Fibroblast of mammary gland (primary cell): ENCODE data around the gene SPPL3.

ENCODE experiments used
- DNase-seq: peaks from one replicate; pipeline ENCODE4 v3.0.0-alpha.2; 2010; ENCODE audit warnings: low read depth
- H3K4me3 ChIP-seq: 2 replicates; pipeline ENCODE4 v1.5.1; 2011; ENCODE audit warnings: low read depth, mild to moderate bottlenecking, low read length, moderate library complexity; ENCODE audit not compliant: control insufficient read depth
- CTCF ChIP-seq: conservative IDR thresholded peaks from 2 replicates; pipeline ENCODE4 v1.5.1; 2011; ENCODE audit warnings: low read depth, low read length, inconsistent platforms; ENCODE audit not compliant: control insufficient read depth, insufficient read depth

Gene SPPL3

DNA sequence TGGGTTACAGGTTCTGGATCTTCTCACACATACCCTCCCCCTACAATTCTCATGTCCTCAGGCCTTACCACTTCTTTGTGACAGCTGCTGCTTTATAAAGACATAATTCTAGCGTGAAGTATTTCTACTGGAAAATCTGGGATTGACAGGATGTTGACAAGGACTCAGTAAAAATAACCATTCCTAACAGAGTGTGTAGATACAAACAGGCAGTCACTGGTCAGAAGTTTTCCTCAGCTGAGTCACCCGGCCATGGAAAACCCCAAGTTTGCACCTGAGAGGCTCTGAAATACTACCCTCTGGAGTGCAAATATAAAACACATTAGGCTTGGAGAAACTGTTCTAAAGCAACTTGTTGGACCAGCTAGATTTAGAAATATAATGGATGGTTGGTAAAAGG lies 54.4 kb downstream of the SPPL3 start:
- peak; percentile 51 for DNase-seq
- TF ChIP-seq CTCF: peak; percentile 1
- no peak overlapping the region for H3K4me3 ChIP-seq

DNA sequence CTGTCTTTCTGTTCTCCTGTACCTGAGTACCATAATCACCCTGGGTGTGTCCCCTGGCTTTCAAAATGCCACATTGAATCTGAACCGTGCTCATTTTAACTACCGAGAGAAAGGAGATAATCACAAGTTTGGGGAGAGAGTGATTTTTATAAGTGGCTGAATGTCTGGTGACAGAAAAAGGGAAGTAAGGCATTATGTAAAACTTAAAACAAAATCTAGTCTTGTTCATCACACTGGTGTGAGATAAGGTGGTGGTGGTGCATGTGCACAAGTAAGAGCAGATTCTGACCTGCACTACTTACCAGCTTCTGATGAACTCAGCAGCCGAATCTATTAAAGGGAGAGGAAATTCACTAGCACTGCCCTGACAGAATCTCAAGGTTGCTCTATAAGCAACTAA lies 56.3 kb downstream of the SPPL3 start:
- no peak for DNase-seq
- no peak for TF ChIP-seq CTCF
- H3K4me3 ChIP-seq: no peak overlapping the region

- H3K4me3 ChIP-seq: no peak overlapping the region
- DNase-seq: peak; percentile 36
- no peak for TF ChIP-seq CTCF
These were observed 56.8 kb downstream of the SPPL3 start for GRCh38 chr12:120847392-120847791.

- TF ChIP-seq CTCF: no peak
- H3K4me3 ChIP-seq: no peak overlapping the region
- DNase-seq: no peak
These were observed 57.4 kb downstream of the SPPL3 start for GRCh38 chr12:120846721-120847120.

DNA sequence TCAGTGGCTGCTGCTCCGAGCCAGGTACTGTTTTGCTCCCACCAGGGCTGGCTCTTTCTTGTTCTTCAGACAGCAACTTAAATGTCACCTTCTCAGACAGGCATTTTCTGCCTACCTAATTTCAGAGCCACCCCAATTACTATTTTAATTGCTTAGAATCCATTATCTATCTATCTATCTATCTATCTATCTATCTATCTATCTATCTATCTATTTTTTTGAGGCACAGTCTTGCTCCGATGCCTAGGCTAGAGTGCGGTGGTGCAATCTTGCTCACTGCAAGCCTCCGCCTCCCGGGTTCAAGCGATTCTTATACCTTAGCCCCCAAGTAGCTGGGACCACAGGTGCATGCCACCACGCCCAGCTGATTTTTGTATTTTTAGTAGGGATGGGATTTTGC lies 58.5 kb downstream of the SPPL3 start:
- no peak overlapping the region for H3K4me3 ChIP-seq
- no peak for DNase-seq
- no peak for TF ChIP-seq CTCF

- no peak overlapping the region for H3K4me3 ChIP-seq
- no peak for TF ChIP-seq CTCF
- DNase-seq: no peak
These were observed 59.2 kb downstream of the SPPL3 start for GRCh38 chr12:120844768-120845449.

DNA sequence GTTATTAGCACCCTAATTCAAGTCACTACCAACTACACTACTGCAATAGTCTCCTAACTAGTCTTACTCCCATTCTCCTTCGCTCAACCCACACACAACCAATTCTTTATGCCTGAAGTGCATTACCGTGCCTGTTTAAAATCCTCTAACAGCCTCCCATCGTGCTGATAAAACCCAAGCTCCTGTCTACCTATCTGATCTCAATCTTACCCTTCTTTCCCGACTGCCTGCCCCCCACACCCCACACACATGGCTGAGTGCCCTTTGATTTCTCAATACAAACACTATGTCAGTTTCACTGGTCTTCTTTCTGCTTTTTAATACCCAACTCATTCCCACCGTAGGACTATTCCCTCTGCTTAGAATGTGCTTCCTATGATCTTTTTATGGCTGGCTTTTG lies 59.9 kb downstream of the SPPL3 start:
- DNase-seq: no peak
- H3K4me3 ChIP-seq: no peak overlapping the region
- no peak for TF ChIP-seq CTCF
